ENCODE measurements around the gene ILK. TPM values are rescaled to one million over a fixed set of nuclear protein-coding genes. Genes with fewer than 3 reads are reported as not detected.

Gene ILK
- total and polyA plus RNA-seq, 2 experiments from 2014 or later, result 114 to 126 TPM

- Histone ChIP-seq H3K4me3 (no peak overlapping the region), H3K9me2 (replicated peaks; ENCODE audit: insufficient read depth) (no peaks in the 10 kb centered on the region), H3K27me3 (no peaks in the 10 kb centered on the region), H3K4me1 (ENCODE audit: insufficient read depth) (peaks cover 3% of the 10 kb centered on the region), H3K9me3 (ENCODE audit: low read depth) (no peaks in the 10 kb centered on the region), H2AFZ (no peak overlapping the region), H3K79me2 (no peaks in the 10 kb centered on the region), H3K4me2 (no peak overlapping the region), H3K36me3 (replicated peaks; ENCODE audit: insufficient read depth, low read depth) (no peaks in the 10 kb centered on the region), H3K27ac (no peak overlapping the region), H4K20me1 (ENCODE audit: insufficient read depth, poor library complexity, severe bottlenecking) (no peaks in the 10 kb centered on the region)
- 95% methylated on average over 21 of the region's 22 CpGs for WGBS (ENCODE audit: low lambda C conversion rate, missing lambda C conversion rate)
- TF ChIP-seq EZH2 (IDR thresholded peaks at IDR 0.05; ENCODE audit: borderline replicate concordance) (no peak), CTCF (IDR thresholded peaks at IDR 0.05; ENCODE audit: poor library complexity) (no peak), EZH2phosphoT487 (IDR thresholded peaks at IDR 0.05; ENCODE audit: low read depth, severe bottlenecking, unreplicated experiment) (no peak)
- DNase-seq (ENCODE audit: low spot score), result no peak
Observed at GRCh38 chr11:6571434-6572008, 32.1 kb upstream of the ILK start.

GRCh38 chr11:6572215-6572614, 31.4 kb upstream of the ILK start:
- Histone ChIP-seq H3K4me3 (no peak overlapping the region), H4K20me1 (ENCODE audit: insufficient read depth, poor library complexity, severe bottlenecking) (no peaks in the 10 kb centered on the region), H2AFZ (no peak overlapping the region), H3K36me3 (replicated peaks; ENCODE audit: insufficient read depth, low read depth) (no peaks in the 10 kb centered on the region), H3K27me3 (no peaks in the 10 kb centered on the region), H3K9me2 (replicated peaks; ENCODE audit: insufficient read depth) (no peaks in the 10 kb centered on the region), H3K4me1 (ENCODE audit: insufficient read depth) (peaks cover 6% of the 10 kb centered on the region), H3K27ac (no peak overlapping the region), H3K9me3 (ENCODE audit: low read depth) (no peaks in the 10 kb centered on the region), H3K79me2 (no peaks in the 10 kb centered on the region), H3K4me2 (no peak overlapping the region)
- TF ChIP-seq CTCF (IDR thresholded peaks at IDR 0.05; ENCODE audit: poor library complexity), result no peak
- no peak for TF ChIP-seq EZH2phosphoT487 (IDR thresholded peaks at IDR 0.05; ENCODE audit: low read depth, severe bottlenecking, unreplicated experiment)
- no peak for TF ChIP-seq EZH2 (IDR thresholded peaks at IDR 0.05; ENCODE audit: borderline replicate concordance)
- DNase-seq (ENCODE audit: low spot score), result no peak
- WGBS (ENCODE audit: low lambda C conversion rate, missing lambda C conversion rate), result 85% methylated on average over 2 of the region's 2 CpGs

GRCh38 chr11:6574816-6575715, 28.5 kb upstream of the ILK start:
- no peak for TF ChIP-seq CTCF (IDR thresholded peaks at IDR 0.05; ENCODE audit: poor library complexity)
- no peak for TF ChIP-seq EZH2 (IDR thresholded peaks at IDR 0.05; ENCODE audit: borderline replicate concordance)
- Histone ChIP-seq H3K4me2 (no peak overlapping the region), H3K4me3 (no peak overlapping the region), H4K20me1 (ENCODE audit: insufficient read depth, poor library complexity, severe bottlenecking) (no peaks in the 10 kb centered on the region), H3K4me1 (ENCODE audit: insufficient read depth) (peaks cover 3% of the 10 kb centered on the region), H2AFZ (no peak overlapping the region), H3K27ac (peak overlapping the region; percentile 91), H3K36me3 (replicated peaks; ENCODE audit: insufficient read depth, low read depth) (no peaks in the 10 kb centered on the region), H3K9me3 (ENCODE audit: low read depth) (no peaks in the 10 kb centered on the region), H3K9me2 (replicated peaks; ENCODE audit: insufficient read depth) (no peaks in the 10 kb centered on the region), H3K79me2 (no peaks in the 10 kb centered on the region), H3K27me3 (no peaks in the 10 kb centered on the region)
- DNase-seq (ENCODE audit: low spot score), result no peak
- 81% methylated on average over 6 of the region's 6 CpGs for WGBS (ENCODE audit: low lambda C conversion rate, missing lambda C conversion rate)
